PC-3 (cell line): ENCODE data around the gene CYB561D2. TPM values are rescaled to one million over a fixed set of nuclear protein-coding genes. Genes with fewer than 3 reads are reported as not detected.
A peak's percentile ranks its signal among the peaks of the same experiment; 100 is the strongest.

Source experiments
- ATAC-seq: fragments of 200-7000 bp; cut with Tn5 transposase; 2 replicates; pipeline ENCODE4 v1.9.1; 2020; ENCODE audit warnings: mild to moderate bottlenecking, moderate library complexity
- BruUV-seq: library from RNA; stranded (reverse); fragments of 400-500 nt; replicated peaks from 2 replicates; lab custom pipeline; 2021; lab: Mats Ljungman, UMichigan
- CTCF ChIA-PET: fragments of 300-600 bp; sonication (Branson Sonifier 250); formaldehyde crosslinking; loops from one replicate; lab custom pipeline; 2022; ENCODE audit warnings: antibody characterized with exemption; lab: Charles Lee
- POLR2A ChIA-PET: fragments of 300-600 bp; sonication (Branson Sonifier 250); formaldehyde crosslinking; loops from one replicate; lab custom pipeline; 2022; ENCODE audit warnings: antibody characterized with exemption; ENCODE audit not compliant: unreplicated experiment; lab: Charles Lee
- DNase-seq: peaks from one replicate; pipeline ENCODE4 v3.0.0-alpha.2; 2015
- H2AFZ ChIP-seq: fragments of 300-600 bp; sonication (generic); 2 replicates; pipeline ENCODE4 v1.6.0; 2016; ENCODE audit warnings: antibody characterized with exemption, low read length
- H3F3A ChIP-seq: fragments of 300-600 bp; sonication (generic); one replicate; pipeline ENCODE4 v1.6.0; 2017; ENCODE audit warnings: antibody characterized with exemption, low read length, control low read depth, mild to moderate bottlenecking; ENCODE audit not compliant: unreplicated experiment
- H3K27ac ChIP-seq: fragments of 300-600 bp; sonication (generic); 2 replicates; pipeline ENCODE4 v1.5.1; 2016; ENCODE audit warnings: mild to moderate bottlenecking, low read length
- H3K27me3 ChIP-seq: fragments of 300-600 bp; sonication (generic); 2 replicates; pipeline ENCODE4 v1.6.1; 2016; ENCODE audit warnings: low read length, mixed read lengths
- H3K36me3 ChIP-seq: fragments of 300-600 bp; sonication (generic); 2 replicates; pipeline ENCODE4 v1.6.1; 2016; ENCODE audit warnings: low read depth, mixed run types, low read length, mixed read lengths
- H3K4me1 ChIP-seq: fragments of 300-600 bp; sonication (generic); 2 replicates; pipeline ENCODE4 v1.5.1; 2016; ENCODE audit warnings: low read length; ENCODE audit not compliant: insufficient read depth
- H3K4me2 ChIP-seq: fragments of 300-600 bp; sonication (generic); 2 replicates; pipeline ENCODE4 v1.6.0; 2016; ENCODE audit warnings: low read length
- H3K4me3 ChIP-seq: fragments of 300-600 bp; sonication (generic); 2 replicates; pipeline ENCODE4 v1.5.1; 2016; ENCODE audit warnings: mild to moderate bottlenecking, low read length, mixed read lengths
- H3K79me2 ChIP-seq: fragments of 300-600 bp; sonication (generic); 2 replicates; pipeline ENCODE4 v1.6.1; 2017; ENCODE audit warnings: low read length, mixed read lengths
- H3K9ac ChIP-seq: fragments of 300-600 bp; sonication (generic); 2 replicates; pipeline ENCODE4 v1.6.0; 2016; ENCODE audit warnings: mild to moderate bottlenecking, low read length
- H3K9me2 ChIP-seq: fragments of 300-600 bp; sonication (generic); replicated peaks from 2 replicates; pipeline ENCODE4 v1.6.1; 2016; ENCODE audit warnings: mixed run types, low read length, mixed read lengths
- H3K9me3 ChIP-seq: fragments of 300-600 bp; sonication (generic); 2 replicates; pipeline ENCODE4 v1.6.1; 2016; ENCODE audit warnings: low read length, mixed read lengths
- H4K20me1 ChIP-seq: fragments of 300-600 bp; sonication (generic); 2 replicates; pipeline ENCODE4 v1.6.1; 2016; ENCODE audit warnings: low read length, mixed read lengths
- CTCF ChIP-seq: fragments of 300-600 bp; sonication (generic); conservative IDR thresholded peaks from 2 replicates; pipeline ENCODE4 v1.5.1; 2017; ENCODE audit warnings: antibody characterized with exemption, low read depth, mild to moderate bottlenecking, low read length
- EZH2 ChIP-seq: fragments of 300-600 bp; sonication (generic); IDR thresholded peaks from one replicate; pipeline ENCODE4 v1.6.1; 2017; ENCODE audit warnings: antibody characterized with exemption, mild to moderate bottlenecking, low read length; ENCODE audit not compliant: unreplicated experiment
- EZH2phosphoT487 ChIP-seq: fragments of 300-600 bp; sonication (generic); IDR thresholded peaks from 2 replicates; pipeline ENCODE4 v1.6.1; 2018; ENCODE audit warnings: mild to moderate bottlenecking, antibody characterized with exemption, low read length, borderline replicate concordance
- intact Hi-C: fragments of 100-400 bp; cut with micrococcal nuclease; formaldehyde crosslinking; loops from 2 replicates; pipeline ENCODE4 v1.9.0; 2023
- total RNA-seq: library from RNA; depleted of rRNA; stranded (reverse); fragments of >200 nt; gene quantifications from 2 replicates; pipeline ENCODE4 v1.2.3, GENCODE V29; 2014

Gene CYB561D2
- total RNA-seq, 1 experiment from 2014 or later = 44.3 TPM

- peaks cover 42% of the 10 kb centered on the region for H3K79me2 ChIP-seq
- H3K9me3 ChIP-seq = no peaks in the 10 kb centered on the region
- H3K4me2 ChIP-seq = no peak overlapping the region
- intact Hi-C loops = loop anchor here (1.0 to 5.0 kb wide), 2 partner anchors 49 to 126 kb away; no protein-coding TSS in a partner anchor
- no peak overlapping the region for H3K27ac ChIP-seq
- H3K4me1 ChIP-seq = peaks cover 29% of the 10 kb centered on the region
- CTCF ChIA-PET = interaction anchor here (0.6 to 1.4 kb wide), 4 partner anchors 21 to 64 kb away, joined by 3 to 7 read pairs (median 4); partner anchors contain the start of genes HYAL1, HYAL3 and NAA80
- H2AFZ ChIP-seq = no peak overlapping the region
- no peak overlapping the region for H3K9ac ChIP-seq
- H3F3A ChIP-seq = no peaks in the 10 kb centered on the region
- BruUV-seq = no TSS peak
- no peak for ATAC-seq
- peaks cover 6% of the 10 kb centered on the region for H3K36me3 ChIP-seq
- no peaks in the 10 kb centered on the region for H3K27me3 ChIP-seq
- TF ChIP-seq CTCF (no peak), EZH2 (no peak), EZH2phosphoT487 (no peak)
- no peak overlapping the region for H3K4me3 ChIP-seq
- H4K20me1 ChIP-seq = no peaks in the 10 kb centered on the region
- DNase-seq = no peak
- POLR2A ChIA-PET = interaction anchor here (0.6 kb wide), 1 partner anchor 10 kb away, joined by 6 read pairs; no protein-coding TSS in a partner anchor
- no peaks in the 10 kb centered on the region for H3K9me2 ChIP-seq
Measured at GRCh38 chr3:50323614-50324199, 27.0 kb upstream of the CYB561D2 start.

DNA sequence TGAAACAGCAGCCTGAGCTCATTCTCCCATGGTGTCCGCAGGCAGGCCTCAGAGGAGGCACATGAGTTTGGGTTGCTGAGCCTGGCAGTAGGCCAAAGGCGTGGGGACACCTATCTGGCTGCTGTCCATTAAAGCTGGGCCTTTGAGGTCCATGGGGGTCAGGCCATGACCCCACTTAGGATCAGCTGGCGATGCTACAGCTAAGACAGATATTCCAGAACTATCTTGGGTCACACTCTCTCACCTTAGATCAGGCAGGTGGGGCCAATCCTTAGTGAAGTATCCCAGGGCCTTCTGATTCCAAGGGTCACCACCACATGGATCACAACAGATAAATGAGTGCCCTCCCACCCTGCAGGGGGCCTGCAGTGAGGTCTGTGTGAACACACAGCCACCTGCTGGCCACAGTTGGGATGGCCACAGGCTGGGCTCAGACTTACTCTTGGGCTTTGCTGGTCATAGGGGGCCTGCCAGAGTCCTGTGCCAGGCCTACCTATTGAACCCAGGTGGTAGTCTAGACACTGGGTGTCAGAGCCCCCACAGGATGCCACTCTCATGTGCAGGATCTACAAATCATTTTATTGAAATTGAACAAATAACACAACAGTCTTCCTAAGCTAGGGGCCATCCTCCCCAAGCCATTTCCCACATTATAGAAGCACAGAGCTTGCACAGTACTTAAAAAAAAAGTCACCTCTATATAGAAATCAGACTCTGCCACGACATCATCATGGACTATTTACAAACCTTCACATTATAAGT lies 26.1 kb upstream of the CYB561D2 start:
- intact Hi-C loops = loop anchor here (1.0 to 5.0 kb wide), 2 partner anchors 50 to 127 kb away; no protein-coding TSS in a partner anchor
- peaks cover 21% of the 10 kb centered on the region for H3K4me1 ChIP-seq
- no peak overlapping the region for H3K4me3 ChIP-seq
- ChIA-PET POLR2A (interaction anchor here (0.6 kb wide), 2 partner anchors 11 to 89 kb away, joined by 5 to 6 read pairs; no protein-coding TSS in a partner anchor), CTCF (interaction anchor here (0.6 to 1.4 kb wide), 7 partner anchors 13 to 1673 kb away, joined by 3 to 7 read pairs (median 4); partner anchors contain the start of genes HYAL1, HYAL3, IFRD2 and NAA80)
- no peak overlapping the region for H2AFZ ChIP-seq
- H3K27ac ChIP-seq = no peak overlapping the region
- no peaks in the 10 kb centered on the region for H3K9me3 ChIP-seq
- DNase-seq = peak; percentile 80
- no peaks in the 10 kb centered on the region for H4K20me1 ChIP-seq
- H3K79me2 ChIP-seq = peaks cover 33% of the 10 kb centered on the region
- TF ChIP-seq EZH2phosphoT487 = no peak
- peak; percentile 96 for TF ChIP-seq CTCF
- no peak for TF ChIP-seq EZH2
- no peaks in the 10 kb centered on the region for H3F3A ChIP-seq
- peak; percentile 25 for ATAC-seq
- H3K9me2 ChIP-seq = no peaks in the 10 kb centered on the region
- BruUV-seq = no TSS peak
- no peaks in the 10 kb centered on the region for H3K27me3 ChIP-seq
- H3K36me3 ChIP-seq = peaks cover under 1% of the 10 kb centered on the region; the same call in 1 of the 2 replicates
- H3K9ac ChIP-seq = no peak overlapping the region
- no peak overlapping the region for H3K4me2 ChIP-seq
